Loucy (cell line): ENCODE results near the gene UPF1.

Source experiments
- H2AFZ ChIP-seq: fragments of 200-600 bp; sonication (generic); 2 replicates; pipeline ENCODE4 v1.6.0; 2016; ENCODE audit warnings: antibody characterized with exemption, mild to moderate bottlenecking, low read length, moderate library complexity
- H3F3A ChIP-seq: fragments of 200-600 bp; 2 replicates; pipeline ENCODE4 v1.6.0; 2016; ENCODE audit warnings: antibody characterized with exemption, low read depth, mild to moderate bottlenecking
- H3K27me3 ChIP-seq: fragments of 200-600 bp; sonication (generic); 2 replicates; pipeline ENCODE4 v1.6.1; 2014; ENCODE audit warnings: low read length, mild to moderate bottlenecking; ENCODE audit not compliant: insufficient read depth, poor library complexity, severe bottlenecking
- H3K36me3 ChIP-seq: fragments of 200-600 bp; sonication (generic); 2 replicates; pipeline ENCODE4 v1.6.1; 2016; ENCODE audit warnings: low read length; ENCODE audit not compliant: insufficient read depth
- H3K4me1 ChIP-seq: fragments of 200-600 bp; sonication (generic); 2 replicates; pipeline ENCODE4 v1.5.1; 2014; ENCODE audit warnings: low read length, mild to moderate bottlenecking; ENCODE audit not compliant: insufficient read depth, poor library complexity, severe bottlenecking
- H3K4me2 ChIP-seq: fragments of 200-600 bp; sonication (generic); 2 replicates; pipeline ENCODE4 v1.6.0; 2014; ENCODE audit warnings: antibody characterized with exemption, low read length, low read depth, mild to moderate bottlenecking; ENCODE audit not compliant: poor library complexity, severe bottlenecking
- H3K4me3 ChIP-seq: fragments of 200-600 bp; sonication (generic); 2 replicates; pipeline ENCODE4 v1.5.1; 2014; ENCODE audit warnings: low read length, mild to moderate bottlenecking, mixed read lengths; ENCODE audit not compliant: poor library complexity, severe bottlenecking
- H3K79me2 ChIP-seq: fragments of 200-600 bp; sonication (generic); 2 replicates; pipeline ENCODE4 v1.6.1; 2014; ENCODE audit warnings: low read length; ENCODE audit not compliant: insufficient read depth
- H3K9ac ChIP-seq: fragments of 200-600 bp; sonication (generic); 2 replicates; pipeline ENCODE4 v1.6.0; 2014; ENCODE audit warnings: mild to moderate bottlenecking, low read depth, low read length, moderate library complexity; ENCODE audit not compliant: poor library complexity, severe bottlenecking
- H3K9me2 ChIP-seq: fragments of 200-600 bp; sonication (generic); replicated peaks from 2 replicates; pipeline ENCODE4 v1.6.1; 2016; ENCODE audit warnings: low read depth, low read length, mixed read lengths
- H3K9me3 ChIP-seq: fragments of 200-600 bp; sonication (generic); 2 replicates; pipeline ENCODE4 v1.6.1; 2014; ENCODE audit warnings: mild to moderate bottlenecking, antibody characterized with exemption, low read length, low read depth; ENCODE audit not compliant: insufficient read depth
- H4K20me1 ChIP-seq: fragments of 200-600 bp; sonication (generic); 2 replicates; pipeline ENCODE4 v1.6.0; 2014; ENCODE audit warnings: antibody characterized with exemption, low read length, mild to moderate bottlenecking; ENCODE audit not compliant: insufficient read depth, poor library complexity, severe bottlenecking
- CTCF ChIP-seq: fragments of 200-600 bp; sonication (generic); conservative IDR thresholded peaks from 2 replicates; pipeline ENCODE4 v1.5.1; 2014; ENCODE audit warnings: mild to moderate bottlenecking, antibody characterized with exemption, low read length
- EZH2phosphoT487 ChIP-seq: fragments of 200-600 bp; IDR thresholded peaks from 2 replicates; pipeline ENCODE4 v1.6.1; 2018; ENCODE audit warnings: antibody characterized with exemption, mild to moderate bottlenecking, moderate library complexity, borderline replicate concordance

UPF1 gene

GRCh38 chr19:18830488-18830887, 1.3 kb upstream of the UPF1 start:
- TF ChIP-seq EZH2phosphoT487 (no peak), CTCF (no peak)
- no peaks in the 10 kb centered on the region; the same call in 1 of the 2 replicates for H3K9me3 ChIP-seq
- H3F3A ChIP-seq = no peaks in the 10 kb centered on the region
- H3K79me2 ChIP-seq = peaks cover 37% of the 10 kb centered on the region
- no peak overlapping the region for H3K9ac ChIP-seq
- peaks cover 24% of the 10 kb centered on the region for H3K4me1 ChIP-seq
- no peak overlapping the region for H2AFZ ChIP-seq
- no peak overlapping the region for H3K4me3 ChIP-seq
- H3K9me2 ChIP-seq = no peaks in the 10 kb centered on the region
- H3K36me3 ChIP-seq = peaks cover 6% of the 10 kb centered on the region; the same call in 1 of the 2 replicates
- no peaks in the 10 kb centered on the region for H3K27me3 ChIP-seq
- H3K4me2 ChIP-seq = no peak overlapping the region
- peaks cover 31% of the 10 kb centered on the region for H4K20me1 ChIP-seq

DNA sequence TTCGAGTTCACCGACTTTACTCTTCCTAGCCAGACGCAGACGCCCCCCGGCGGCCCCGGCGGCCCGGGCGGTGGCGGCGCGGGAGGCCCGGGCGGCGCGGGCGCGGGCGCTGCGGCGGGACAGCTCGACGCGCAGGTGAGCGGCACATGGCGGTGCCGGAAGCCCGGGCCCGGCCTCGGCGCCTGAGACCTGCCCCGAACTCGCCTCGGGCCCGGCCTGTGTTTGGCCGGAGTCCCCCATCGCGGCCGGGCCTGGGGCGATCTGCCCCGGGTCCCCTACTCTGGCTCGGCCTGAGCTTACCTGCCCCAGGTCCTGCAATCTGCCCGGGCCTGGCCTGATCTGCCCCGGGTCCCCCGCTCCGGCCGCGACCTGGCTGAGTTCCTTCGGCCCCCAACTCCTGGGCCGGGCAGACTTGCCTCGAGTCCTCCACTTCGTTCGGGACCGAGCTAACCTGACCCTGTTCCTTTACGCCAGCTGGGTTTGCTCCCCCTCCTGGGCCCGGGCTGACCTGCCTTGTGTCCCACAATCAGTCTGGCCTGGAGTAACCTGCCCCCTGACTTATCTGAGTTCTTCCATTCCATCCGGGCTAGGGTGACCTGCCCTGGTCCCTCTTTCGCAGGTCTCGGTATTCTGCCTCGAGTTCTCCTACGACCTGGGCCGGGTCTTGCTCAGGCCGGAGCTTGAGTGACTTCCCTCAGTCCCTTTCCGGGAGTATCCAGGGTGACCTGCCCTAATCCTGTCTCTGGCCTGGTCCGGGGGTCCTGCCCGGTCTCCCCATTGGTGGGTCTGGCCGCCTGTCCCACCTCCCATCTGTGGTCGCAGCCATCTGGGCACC, 764 bp downstream of the UPF1 start:
- peak; percentile 29; the same call in 1 of the 2 replicates for TF ChIP-seq CTCF
- TF ChIP-seq EZH2phosphoT487 = no peak
- peak overlapping the region; percentile 99 for H3K4me2 ChIP-seq

GRCh38 chr19:18833141-18833476, 1.4 kb downstream of the UPF1 start:
- H3K27me3 ChIP-seq = no peaks in the 10 kb centered on the region
- no peaks in the 10 kb centered on the region for H3K9me2 ChIP-seq
- peaks cover 42% of the 10 kb centered on the region for H3K4me1 ChIP-seq
- H3K79me2 ChIP-seq = peaks cover 63% of the 10 kb centered on the region
- TF ChIP-seq CTCF = no peak
- TF ChIP-seq EZH2phosphoT487 = no peak
- H2AFZ ChIP-seq = no peak overlapping the region
- no peaks in the 10 kb centered on the region for H3F3A ChIP-seq
- H4K20me1 ChIP-seq = peaks cover 57% of the 10 kb centered on the region
- peaks cover 15% of the 10 kb centered on the region; the same call in 1 of the 2 replicates for H3K36me3 ChIP-seq
- peak overlapping the region; percentile 94 for H3K4me3 ChIP-seq
- peak overlapping the region; percentile 99 for H3K4me2 ChIP-seq
- peak overlapping the region; percentile 95 for H3K9ac ChIP-seq
- no peaks in the 10 kb centered on the region for H3K9me3 ChIP-seq

More for the DNA sequence above, 764 bp downstream of the UPF1 start:
- Histone ChIP-seq H3F3A (no peaks in the 10 kb centered on the region), H4K20me1 (peaks cover 51% of the 10 kb centered on the region), H3K9me2 (no peaks in the 10 kb centered on the region), H3K36me3 (peaks cover 10% of the 10 kb centered on the region; the same call in 1 of the 2 replicates), H3K4me3 (peak overlapping the region; percentile 94), H3K9me3 (no peaks in the 10 kb centered on the region), H3K4me1 (peaks cover 37% of the 10 kb centered on the region), H3K79me2 (peaks cover 58% of the 10 kb centered on the region), H2AFZ (no peak overlapping the region), H3K9ac (peak overlapping the region; percentile 95), H3K27me3 (no peaks in the 10 kb centered on the region)
